HepG2 (cell line): ENCODE results near the gene USP27X. TPM values are rescaled to one million over a fixed set of nuclear protein-coding genes. Genes with fewer than 3 reads are reported as not detected.

Source experiments
- ATAC-seq: fragments of 200-7000 bp; cut with Tn5 transposase; 3 replicates; pipeline ENCODE4 v1.9.1; 2020; ENCODE audit warnings: mild to moderate bottlenecking, moderate library complexity
- BruUV-seq: library from RNA; stranded (reverse); fragments of 400-500 nt; replicated peaks from 2 replicates; lab custom pipeline; 2021; lab: Mats Ljungman, UMichigan
- CTCF ChIA-PET: fragments of 300-600 bp; formaldehyde crosslinking; extraction: SDS; loops from one replicate; lab custom pipeline; 2021; ENCODE audit warnings: low total read pairs, inconsistent platforms, low intra/inter-chr PET ratio; lab: Yijun Ruan, JAX
- POLR2A ChIA-PET: fragments of 350-600 bp; sonication (Branson Sonifier 250); formaldehyde crosslinking; loops from one replicate; lab custom pipeline; 2020; ENCODE audit warnings: antibody characterized with exemption, inconsistent platforms; lab: Yijun Ruan, JAX
- DNase-seq: peaks from one replicate; pipeline ENCODE4 v3.0.0-alpha.2; 2015; ENCODE audit warnings: low spot score
- FAIRE-seq: peaks from 3 replicates; lab custom pipeline; 2011; peaks lifted over from hg19 to GRCh38; lab: Jason Lieb, UNC
- H2AFZ ChIP-seq: one replicate; pipeline ENCODE4 v1.6.1; 2011; ENCODE audit warnings: low read length, inconsistent platforms
- H3K27ac ChIP-seq: fragments of 300-600 bp; 3 replicates; pipeline ENCODE4 v1.8.0; 2011; ENCODE audit warnings: mixed run types, mild to moderate bottlenecking, mixed read lengths, low read length, inconsistent platforms; ENCODE audit not compliant: insufficient read depth; ENCODE audit errors: extremely low read length
- H3K27me3 ChIP-seq, 2 experiments: fragments of 200-600 bp in 1 of 2; 2 replicates in 1 of 2; 3 replicates in 1 of 2; pipeline versions ENCODE4 v1.6.0 to v1.8.0; 2011; ENCODE audit warnings: low read length in 2 of 2, mild to moderate bottlenecking in 2 of 2, moderate library complexity in 2 of 2, inconsistent platforms in 1 of 2; ENCODE audit not compliant: insufficient read depth in 2 of 2, control insufficient read depth in 1 of 2
- H3K36me3 ChIP-seq, 2 experiments: fragments of 200-600 bp in 1 of 2; replicated peaks in 1 of 2; 2 replicates in 1 of 2; 3 replicates in 1 of 2; pipeline versions ENCODE4 v1.5.1 to v1.8.0; 2011; ENCODE audit warnings: low read length in 2 of 2, inconsistent platforms in 1 of 2; ENCODE audit not compliant: insufficient read depth in 2 of 2, control insufficient read depth in 1 of 2
- H3K4me1 ChIP-seq: 2 replicates; pipeline ENCODE4 v1.5.1; 2012; ENCODE audit warnings: low read length, inconsistent platforms; ENCODE audit not compliant: insufficient read depth
- H3K4me2 ChIP-seq: 2 replicates; pipeline ENCODE4 v1.6.0; 2011; ENCODE audit warnings: low read depth, low read length, inconsistent platforms
- H3K4me3 ChIP-seq, 3 experiments: fragments of 200-600 bp in 1 of 3; sonication (generic), shearing (Covaris generic) in 1 of 3; replicated peaks in 1 of 3; 2 replicates each; pipeline ENCODE4 v1.5.1; 2011 to 2016; ENCODE audit warnings: low read length in 3 of 3, inconsistent platforms in 2 of 3, low read depth in 2 of 3, mild to moderate bottlenecking in 2 of 3, control low read depth in 1 of 3, mixed read lengths in 1 of 3; ENCODE audit not compliant: insufficient read depth in 1 of 3
- H3K79me2 ChIP-seq: one replicate; pipeline ENCODE4 v1.6.1; 2011; ENCODE audit warnings: low read length, inconsistent platforms; ENCODE audit not compliant: insufficient read depth
- H3K9ac ChIP-seq: 2 replicates; pipeline ENCODE4 v1.6.0; 2011; ENCODE audit warnings: mild to moderate bottlenecking, low read depth, low read length, inconsistent platforms; ENCODE audit not compliant: insufficient read depth
- H3K9me3 ChIP-seq: 2 replicates; pipeline ENCODE4 v1.5.1; 2012; ENCODE audit warnings: mild to moderate bottlenecking, low read length
- H4K20me1 ChIP-seq: 2 replicates; pipeline ENCODE4 v1.6.0; 2011; ENCODE audit warnings: inconsistent platforms, mild to moderate bottlenecking, low read length, moderate library complexity; ENCODE audit not compliant: insufficient read depth
- GLI4 ChIP-seq: sonication (generic); formaldehyde crosslinking; IDR thresholded peaks from 2 replicates; pipeline ENCODE4 v1.5.1; 2020; ENCODE audit warnings: missing genetic modification reagents, mild to moderate bottlenecking, moderate library complexity, borderline replicate concordance
- TRIM22 ChIP-seq: fragments of 450-650 bp; IDR thresholded peaks from 2 replicates; pipeline ENCODE4 v1.6.1; 2017
- U2AF1 ChIP-seq: fragments of 200-400 bp; formaldehyde crosslinking; optimal IDR thresholded peaks from 2 replicates; pipeline ENCODE3; 2017; ENCODE audit warnings: mild to moderate bottlenecking, low read depth, low read length
- ZNF18 ChIP-seq: sonication (generic); formaldehyde crosslinking; IDR thresholded peaks from 2 replicates; pipeline ENCODE4 v1.8.0; 2022; ENCODE audit warnings: mild to moderate bottlenecking, missing genetic modification reagents; ENCODE audit not compliant: insufficient replicate concordance
- ZNF768 ChIP-seq: sonication (generic); formaldehyde crosslinking; IDR thresholded peaks from 2 replicates; pipeline ENCODE4 v1.4.0; 2020; ENCODE audit warnings: missing genetic modification reagents
- WGBS: methylation state at CpG from one replicate; pipeline ENCODE4 v1.1.6; 2017; ENCODE audit warnings: low lambda C conversion rate; 5-methylcytosine and 5-hydroxymethylcytosine counted together
- in situ Hi-C: cut with HindIII; loops from 2 replicates; pipeline ENCODE4 v1.10.0; 2017; ENCODE audit warnings: low pct_unique_long_range_greater_than_20kb; ENCODE audit not compliant: extremely low pct_ligation_motif_present
- intact Hi-C: fragments of 100-400 bp; cut with micrococcal nuclease; formaldehyde crosslinking; loops from one replicate; pipeline ENCODE4 v1.10.0; 2022; ENCODE audit not compliant: unreplicated experiment
- polyA plus RNA-seq, 8 experiments: library from polyadenylated mRNA; depleted of rRNA in 3 of 8; stranded (reverse) in 7 of 8; unstranded in 1 of 8; fragments of >200 nt; fragmentation: Illumina TruSeq in 4 of 8; extraction: Trizol in 4 of 8; gene quantifications; 2 replicates each; pipeline versions ENCODE4 v1.2.1 to v1.2.3, GENCODE V29; 2011 to 2016; ENCODE audit warnings: low read depth in 4 of 8, missing spikeins in 1 of 8, mixed read lengths in 1 of 8; ENCODE audit not compliant: insufficient read depth in 1 of 8
- total RNA-seq, 5 experiments: library from RNA; depleted of rRNA; stranded (reverse); fragments of >200 nt; fragmentation: Illumina TruSeq; extraction: Trizol; gene quantifications; 2 replicates each; pipeline ENCODE4 v1.2.3, GENCODE V29; 2016; ENCODE audit warnings: low read depth in 1 of 5

Gene USP27X
- total and polyA plus RNA-seq, 2 of the 13 experiments (the other 11 are each of a cell fraction or from before 2014, with no cell fraction given) = 7.2 to 9.7 TPM

GRCh38 chrX:49892542-49892941 is 13.3 kb downstream of the USP27X start (continued):
- no peak for TF ChIP-seq U2AF1
- TF ChIP-seq TRIM22 = no peak
- TF ChIP-seq, all 625 proteins: peak for 3

GRCh38 chrX:49896951-49897350 is 17.7 kb downstream of the USP27X start:
- FAIRE-seq (no peak), DNase-seq (no peak), ATAC-seq (no peak)
- Histone ChIP-seq H4K20me1 (no peaks in the 10 kb centered on the region), H3K79me2 (no peaks in the 10 kb centered on the region), H3K4me3 (no peak overlapping the region), H3K27me3 (no peaks in the 10 kb centered on the region), H3K36me3 (no peaks in the 10 kb centered on the region), H3K4me1 (no peaks in the 10 kb centered on the region), H2AFZ (no peak overlapping the region), H3K4me2 (no peak overlapping the region), H3K9me3 (peaks cover 8% of the 10 kb centered on the region; the same call in 1 of the 2 replicates), H3K9ac (no peak overlapping the region), H3K27ac (no peak overlapping the region)
- TF ChIP-seq ZNF18 (CRISPR knock-in tag) = no peak
- TF ChIP-seq GLI4 (CRISPR knock-in tag) = no peak
- TF ChIP-seq ZNF768 (CRISPR knock-in tag) = no peak
- ChIA-PET CTCF (no interaction called here), POLR2A (no interaction called here)
- in situ Hi-C loops = no loop called here
- 23% methylated on average over 2 of the region's 4 CpGs for WGBS
- BruUV-seq = no TSS peak
- intact Hi-C loops = no loop called here
